Upper lobe of left lung (tissue), 6 donors: Measurements from ENCODE around the gene ANO10. TPM values are rescaled to one million over a fixed set of nuclear protein-coding genes. Genes with fewer than 3 reads are reported as not detected.
A peak's percentile ranks its signal among the peaks of the same experiment; 100 is the strongest.

Experiments used
- ATAC-seq, 2 donors: fragments of 200-7000 bp; cut with Tn5 transposase; one replicate each; pipeline ENCODE4 v1.9.1; 2022; ENCODE audit warnings: mild to moderate bottlenecking in 2 of 2, moderate library complexity in 2 of 2; ENCODE audit not compliant: low FRiP score in 2 of 2
- DNase-seq, 2 donors: peaks; one replicate each; pipeline ENCODE4 v3.0.0-alpha.2; 2019 to 2020
- H3K27ac ChIP-seq, 4 donors: fragments of 200-600 bp; sonication (generic); one replicate each; pipeline ENCODE4 v1.5.1; 2016 to 2019
- H3K27me3 ChIP-seq, 4 donors: fragments of 200-600 bp; sonication (generic); one replicate each; pipeline ENCODE4 v1.5.1; 2017 to 2019
- H3K36me3 ChIP-seq, 4 donors: fragments of 200-600 bp; sonication (generic); one replicate each; pipeline ENCODE4 v1.5.1; 2016 to 2019
- H3K4me1 ChIP-seq, 4 donors: fragments of 200-600 bp; sonication (generic); one replicate each; pipeline ENCODE4 v1.5.1; 2018 to 2019
- H3K4me3 ChIP-seq, 4 donors: fragments of 200-600 bp; sonication (generic); one replicate each; pipeline ENCODE4 v1.5.1; 2017 to 2019; ENCODE audit warnings: mild to moderate bottlenecking in 2 of 4, moderate library complexity in 1 of 4
- H3K9me3 ChIP-seq, 4 donors: fragments of 200-600 bp; sonication (generic); one replicate each; pipeline ENCODE4 v1.5.1; 2018 to 2019
- EP300 ChIP-seq, 4 donors: sonication (generic); formaldehyde crosslinking; IDR thresholded peaks; one replicate each; pipeline ENCODE4 v1.5.1; 2017; ENCODE audit warnings: antibody characterized with exemption in 4 of 4, control low read depth in 2 of 4
- POLR2A ChIP-seq, 4 donors: fragments of 450-650 bp; IDR thresholded peaks; one replicate each; pipeline ENCODE4 v1.5.1; 2016 to 2017; ENCODE audit warnings: antibody characterized with exemption in 4 of 4, mild to moderate bottlenecking in 2 of 4
- POLR2AphosphoS5 ChIP-seq, 2 donors: sonication (generic); formaldehyde crosslinking; IDR thresholded peaks; one replicate each; pipeline ENCODE4 v1.5.1; 2017; ENCODE audit warnings: antibody characterized with exemption in 2 of 2
- WGBS, 2 donors: methylation state at CpG; one replicate each; pipeline ENCODE4 v1.1.5; 2017 to 2018; 5-methylcytosine and 5-hydroxymethylcytosine counted together
- total RNA-seq, 6 donors: library from RNA; depleted of rRNA in 4 of 6; stranded (reverse); fragments of >200 nt in 4 of 6; gene quantifications; one replicate each; pipeline versions ENCODE4 v1.1.0 to v1.2.1, GENCODE V29; 2016 to 2021
- TF ChIP-seq, protein P1 (sequence below), 6 experiments: fragments of 450-650 bp in 4 of 6; fragments of 200-600 bp in 2 of 6; sonication (generic) in 2 of 6; IDR thresholded peaks; one replicate each; pipeline ENCODE4 v1.5.1; 2016 to 2019; ENCODE audit warnings: antibody characterized with exemption in 6 of 6
- donor health status: DM: no; HTN: no; CAD: no; lungs with moderate emphysema.
- donor health status: DM: no; HTN: yes; CAD: no; lungs with severe emphysema.

ANO10 gene
- total RNA-seq, 6 donors from 2014 or later, result 12.9 to 27.2 (median 18.3) TPM

DNA sequence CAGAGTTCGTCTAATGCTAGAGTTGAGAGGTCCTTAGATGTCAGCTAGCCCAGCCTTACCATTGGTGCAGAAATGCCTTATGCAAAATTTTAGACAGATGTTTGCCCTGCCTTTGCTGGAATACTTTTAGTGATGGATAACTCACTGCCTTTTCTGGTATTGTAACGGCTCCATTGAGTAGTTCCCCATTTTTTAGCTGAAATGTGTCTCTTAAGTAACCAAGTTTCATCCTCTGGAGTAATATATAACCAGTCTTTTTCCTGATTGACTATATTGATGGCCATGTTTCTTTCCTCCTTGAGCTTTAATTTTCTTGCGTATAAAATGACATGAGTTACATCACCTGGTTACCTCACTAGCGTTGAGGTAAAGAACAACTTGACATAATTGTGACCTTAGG lies 290.4 kb downstream of the ANO10 start:
- peak overlapping the region in 1 of 4 donors; percentile 6 for H3K27ac ChIP-seq
- H3K9me3 ChIP-seq, result peaks cover 0 to 5% (median 4%) of the 10 kb centered on the region in 4 donors
- TF ChIP-seq POLR2A (IDR thresholded peaks at IDR 0.05) (no peak), EP300 (IDR thresholded peaks at IDR 0.05) (no peak), POLR2AphosphoS5 (IDR thresholded peaks at IDR 0.05) (no peak)
- TF ChIP-seq, protein P1, sequence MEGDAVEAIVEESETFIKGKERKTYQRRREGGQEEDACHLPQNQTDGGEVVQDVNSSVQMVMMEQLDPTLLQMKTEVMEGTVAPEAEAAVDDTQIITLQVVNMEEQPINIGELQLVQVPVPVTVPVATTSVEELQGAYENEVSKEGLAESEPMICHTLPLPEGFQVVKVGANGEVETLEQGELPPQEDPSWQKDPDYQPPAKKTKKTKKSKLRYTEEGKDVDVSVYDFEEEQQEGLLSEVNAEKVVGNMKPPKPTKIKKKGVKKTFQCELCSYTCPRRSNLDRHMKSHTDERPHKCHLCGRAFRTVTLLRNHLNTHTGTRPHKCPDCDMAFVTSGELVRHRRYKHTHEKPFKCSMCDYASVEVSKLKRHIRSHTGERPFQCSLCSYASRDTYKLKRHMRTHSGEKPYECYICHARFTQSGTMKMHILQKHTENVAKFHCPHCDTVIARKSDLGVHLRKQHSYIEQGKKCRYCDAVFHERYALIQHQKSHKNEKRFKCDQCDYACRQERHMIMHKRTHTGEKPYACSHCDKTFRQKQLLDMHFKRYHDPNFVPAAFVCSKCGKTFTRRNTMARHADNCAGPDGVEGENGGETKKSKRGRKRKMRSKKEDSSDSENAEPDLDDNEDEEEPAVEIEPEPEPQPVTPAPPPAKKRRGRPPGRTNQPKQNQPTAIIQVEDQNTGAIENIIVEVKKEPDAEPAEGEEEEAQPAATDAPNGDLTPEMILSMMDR (IDR thresholded peaks at IDR 0.05), result no peak
- ATAC-seq (no peak), DNase-seq (no peak)
- H3K36me3 ChIP-seq, result peaks cover 0 to 43% (median 15%) of the 10 kb centered on the region in 4 donors
- no peaks in the 10 kb centered on the region for H3K27me3 ChIP-seq
- H3K4me1 ChIP-seq, result peaks cover 13 to 36% (median 17%) of the 10 kb centered on the region in 4 donors
- no peak overlapping the region for H3K4me3 ChIP-seq
- 65 to 81% methylated on average over 4 of the region's 4 CpGs for WGBS, 2 donors

DNA sequence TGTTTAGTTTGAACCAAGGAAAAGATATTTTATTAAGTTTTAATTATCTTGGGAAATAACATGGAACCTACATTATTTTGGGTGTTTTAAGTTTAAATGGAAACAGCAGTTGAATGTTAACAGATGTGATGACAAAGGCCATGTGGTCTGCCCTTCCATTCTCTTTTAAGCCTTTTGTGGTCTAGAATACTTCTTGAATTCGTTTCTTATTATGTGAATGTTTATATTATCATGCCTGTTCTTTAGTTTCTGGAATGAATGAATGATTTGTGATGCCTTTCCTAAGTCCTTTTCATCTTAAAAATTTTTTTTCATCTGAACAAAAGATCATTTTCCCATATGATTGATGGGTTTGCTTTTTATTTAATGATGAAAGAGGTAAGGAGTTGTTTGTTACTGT lies 290.8 kb downstream of the ANO10 start:
- DNase-seq (no peak), ATAC-seq (no peak)
- 33 to 47% methylated on average over 1 of the region's 1 CpG for WGBS, 2 donors
- H3K27me3 ChIP-seq, result no peaks in the 10 kb centered on the region
- H3K27ac ChIP-seq, result no peak overlapping the region
- TF ChIP-seq POLR2AphosphoS5 (IDR thresholded peaks at IDR 0.05), result no peak
- H3K36me3 ChIP-seq, result peaks cover 0 to 39% (median 12%) of the 10 kb centered on the region in 4 donors
- peaks cover 17 to 40% (median 21%) of the 10 kb centered on the region in 4 donors for H3K4me1 ChIP-seq
- peaks cover 0 to 5% (median 2%) of the 10 kb centered on the region in 4 donors for H3K9me3 ChIP-seq
- no peak overlapping the region for H3K4me3 ChIP-seq

DNA sequence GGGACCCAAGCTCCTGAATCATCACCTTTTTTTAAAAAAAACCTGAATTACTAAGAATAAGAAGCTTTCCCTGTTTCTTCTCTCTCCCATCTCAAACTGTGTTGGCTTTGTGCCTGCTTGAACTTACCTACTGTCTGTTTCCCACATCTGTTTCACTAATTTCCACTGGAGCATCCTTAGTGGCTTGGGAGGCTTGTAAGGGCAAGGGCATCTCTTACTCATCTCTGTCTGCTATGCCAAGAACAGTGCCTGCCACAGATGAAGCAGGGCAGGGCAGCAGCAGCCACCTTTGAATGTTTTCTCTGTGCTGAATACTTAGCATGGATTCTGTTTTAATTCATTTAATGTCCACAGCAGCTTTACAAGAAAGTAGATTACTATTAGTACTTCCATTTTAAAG lies 293.2 kb downstream of the ANO10 start:
- no peak for DNase-seq
- no peak for ATAC-seq
- Histone ChIP-seq H3K9me3 (no peaks in the 10 kb centered on the region), H3K4me3 (no peak overlapping the region), H3K27me3 (no peaks in the 10 kb centered on the region), H3K27ac (peak overlapping the region in 2 of 4 donors; percentile 14 to 31), H3K4me1 (peaks cover 22 to 60% (median 37%) of the 10 kb centered on the region in 4 donors), H3K36me3 (peaks cover 0 to 16% (median 4%) of the 10 kb centered on the region in 4 donors)
- no peak for TF ChIP-seq POLR2A (IDR thresholded peaks at IDR 0.05)
- TF ChIP-seq EP300 (IDR thresholded peaks at IDR 0.05), result no peak
- TF ChIP-seq, protein P1 (IDR thresholded peaks at IDR 0.05), result no peak
- no peak for TF ChIP-seq POLR2AphosphoS5 (IDR thresholded peaks at IDR 0.05)

DNA sequence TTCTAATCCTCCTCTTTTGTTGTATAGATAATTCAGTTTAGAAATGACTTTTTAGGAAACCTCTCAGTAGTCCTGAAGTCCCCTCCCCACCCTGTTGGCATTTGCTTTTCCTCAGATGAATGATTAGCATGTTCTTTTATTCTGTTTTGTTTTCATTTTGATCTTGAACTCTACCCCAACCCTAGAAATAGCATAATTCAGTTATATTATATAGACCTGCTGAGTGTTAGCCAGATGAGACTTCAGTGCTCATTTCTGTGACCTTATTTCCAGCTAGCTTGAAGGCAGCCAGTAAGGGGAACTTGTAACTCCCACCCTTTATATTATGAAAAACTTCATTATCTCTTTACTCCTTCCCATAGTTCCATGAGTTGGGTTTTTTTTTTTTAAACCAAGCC lies 294.2 kb downstream of the ANO10 start:
- TF ChIP-seq POLR2A (IDR thresholded peaks at IDR 0.05) (no peak), POLR2AphosphoS5 (IDR thresholded peaks at IDR 0.05) (no peak), EP300 (IDR thresholded peaks at IDR 0.05) (no peak)
- TF ChIP-seq, protein P1 (IDR thresholded peaks at IDR 0.05), result no peak
- H3K27me3 ChIP-seq, result no peaks in the 10 kb centered on the region
- peaks cover 22 to 60% (median 37%) of the 10 kb centered on the region in 4 donors for H3K4me1 ChIP-seq
- H3K27ac ChIP-seq, result peak overlapping the region in 3 of 4 donors; percentile 10 to 68 (median 40)
- no peak overlapping the region for H3K4me3 ChIP-seq
- no peak for ATAC-seq
- H3K9me3 ChIP-seq, result no peaks in the 10 kb centered on the region
- DNase-seq, result no peak
- peaks cover 0 to 7% (median under 1%) of the 10 kb centered on the region in 4 donors for H3K36me3 ChIP-seq

DNA sequence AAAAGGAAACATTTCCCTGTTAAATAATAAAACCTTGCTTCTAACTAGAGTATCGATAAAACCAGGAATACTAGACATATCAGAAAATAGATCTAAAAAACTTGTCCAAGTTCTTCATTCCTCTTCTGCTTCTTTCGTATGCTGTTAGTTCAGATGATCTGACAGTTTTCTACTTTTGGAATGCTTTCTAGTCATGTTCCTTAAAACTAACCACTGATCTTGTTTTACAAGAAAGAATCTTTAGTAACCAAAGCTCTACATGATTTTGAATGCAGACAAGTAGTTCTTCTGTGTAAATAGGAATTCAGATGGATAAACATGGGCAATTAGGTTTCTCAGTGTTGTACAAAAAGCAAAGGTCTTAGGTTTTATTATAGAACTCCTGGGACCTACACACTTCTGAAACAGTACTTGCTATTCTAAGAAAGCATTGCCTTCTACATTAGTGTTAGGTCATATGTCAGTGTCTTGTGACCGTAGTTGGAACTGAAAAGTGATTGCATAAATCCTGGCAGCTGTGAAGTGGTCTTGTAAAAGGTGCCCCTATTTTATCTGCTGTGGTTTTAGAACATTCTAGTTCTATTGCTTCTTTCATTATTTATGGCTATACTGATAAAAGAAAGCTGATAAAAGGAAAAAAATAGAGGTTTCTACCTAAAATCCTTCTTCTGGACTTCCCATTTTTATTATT lies 294.8 kb downstream of the ANO10 start:
- DNase-seq (no peak), ATAC-seq (peak in 1 of 2 donors; percentile 72)
- TF ChIP-seq POLR2A (IDR thresholded peaks at IDR 0.05), result no peak
- TF ChIP-seq, protein P1 (IDR thresholded peaks at IDR 0.05), result no peak
- no peak for TF ChIP-seq POLR2AphosphoS5 (IDR thresholded peaks at IDR 0.05)
- no peak for TF ChIP-seq EP300 (IDR thresholded peaks at IDR 0.05)
- Histone ChIP-seq H3K4me3 (no peak overlapping the region), H3K36me3 (peaks cover 0 to 2% (median 0%) of the 10 kb centered on the region in 4 donors), H3K4me1 (peaks cover 22 to 60% (median 37%) of the 10 kb centered on the region in 4 donors), H3K27ac (peak overlapping the region; percentile 10 to 68 (median 34)), H3K9me3 (no peaks in the 10 kb centered on the region), H3K27me3 (no peaks in the 10 kb centered on the region)
- 32 to 39% methylated on average over 3 of the region's 3 CpGs for WGBS, 2 donors
